Thyroid gland (tissue), 4 donors: ENCODE measurements around the gene SERPINA9.

ENCODE experiments used
- POLR2A ChIP-seq, 2 donors: fragments of 450-650 bp; IDR thresholded peaks; one replicate each; pipeline ENCODE4 v1.6.1; 2017; ENCODE audit warnings: antibody characterized with exemption in 2 of 2, mild to moderate bottlenecking in 2 of 2, moderate library complexity in 1 of 2
- TF ChIP-seq, protein P1 (sequence below), 6 experiments: fragments of 200-600 bp in 3 of 6; fragments of 450-650 bp in 3 of 6; sonication (generic) in 3 of 6; IDR thresholded peaks; one replicate each; pipeline ENCODE4 v1.5.1; 2016 to 2019; ENCODE audit warnings: antibody characterized with exemption in 6 of 6, mild to moderate bottlenecking in 2 of 6, inconsistent platforms in 1 of 6, moderate library complexity in 1 of 6

DNA sequence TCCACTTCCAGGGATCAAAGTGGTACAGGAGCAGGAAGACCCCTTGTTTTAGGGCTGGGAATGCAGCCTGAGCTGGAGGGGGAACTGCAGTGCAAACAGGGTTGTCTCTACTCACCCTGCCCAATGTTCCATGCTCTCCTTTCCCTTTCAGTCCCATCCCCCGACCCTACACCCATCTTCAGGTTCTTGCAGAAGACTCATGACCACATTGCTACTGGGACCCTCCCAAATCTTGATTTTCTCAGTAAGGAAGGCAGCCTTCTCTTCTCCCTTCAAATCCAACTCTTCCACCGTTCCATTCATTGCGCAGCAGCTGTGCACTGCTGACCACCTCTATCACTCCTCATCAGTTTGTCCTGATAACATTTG lies 25.3 kb downstream of the SERPINA9 start:
- TF ChIP-seq, protein P1, sequence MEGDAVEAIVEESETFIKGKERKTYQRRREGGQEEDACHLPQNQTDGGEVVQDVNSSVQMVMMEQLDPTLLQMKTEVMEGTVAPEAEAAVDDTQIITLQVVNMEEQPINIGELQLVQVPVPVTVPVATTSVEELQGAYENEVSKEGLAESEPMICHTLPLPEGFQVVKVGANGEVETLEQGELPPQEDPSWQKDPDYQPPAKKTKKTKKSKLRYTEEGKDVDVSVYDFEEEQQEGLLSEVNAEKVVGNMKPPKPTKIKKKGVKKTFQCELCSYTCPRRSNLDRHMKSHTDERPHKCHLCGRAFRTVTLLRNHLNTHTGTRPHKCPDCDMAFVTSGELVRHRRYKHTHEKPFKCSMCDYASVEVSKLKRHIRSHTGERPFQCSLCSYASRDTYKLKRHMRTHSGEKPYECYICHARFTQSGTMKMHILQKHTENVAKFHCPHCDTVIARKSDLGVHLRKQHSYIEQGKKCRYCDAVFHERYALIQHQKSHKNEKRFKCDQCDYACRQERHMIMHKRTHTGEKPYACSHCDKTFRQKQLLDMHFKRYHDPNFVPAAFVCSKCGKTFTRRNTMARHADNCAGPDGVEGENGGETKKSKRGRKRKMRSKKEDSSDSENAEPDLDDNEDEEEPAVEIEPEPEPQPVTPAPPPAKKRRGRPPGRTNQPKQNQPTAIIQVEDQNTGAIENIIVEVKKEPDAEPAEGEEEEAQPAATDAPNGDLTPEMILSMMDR (IDR thresholded peaks at IDR 0.05) = no peak
- no peak for TF ChIP-seq POLR2A (IDR thresholded peaks at IDR 0.05)
